Fibroblast of villous mesenchyme (primary cell): ENCODE results near the gene RNF125. TPM values are rescaled to one million over a fixed set of nuclear protein-coding genes. Genes with fewer than 3 reads are reported as not detected.
"Not testable (repeated sequence)": the region's sequence is repeated elsewhere in the genome, so short reads cannot be mapped to it uniquely, and the experiment has no call there.

ENCODE experiments used
- DNase-seq: peaks from one replicate; pipeline ENCODE4 v3.0.0-alpha.2; 2010; ENCODE audit warnings: low read depth
- H3K4me3 ChIP-seq: 2 replicates; pipeline ENCODE4 v1.5.1; 2011; ENCODE audit warnings: low read depth, mild to moderate bottlenecking, low read length
- CTCF ChIP-seq: IDR thresholded peaks from 2 replicates; pipeline ENCODE4 v1.5.1; 2012; ENCODE audit warnings: low read depth, mild to moderate bottlenecking, low read length; ENCODE audit not compliant: insufficient read depth
- total RNA-seq: library from RNA; depleted of rRNA; stranded (reverse); fragments of >200 nt; gene quantifications from 2 replicates; pipeline ENCODE4 v1.2.3, GENCODE V29; 2012

Gene RNF125
- total RNA-seq, 1 donor = under 0.01 TPM

GRCh38 chr18:31979714-31980113 lies 38.9 kb upstream of the RNF125 start:
- TF ChIP-seq CTCF = no peak
- H3K4me3 ChIP-seq = no peak overlapping the region
- no peak for DNase-seq

GRCh38 chr18:31980863-31981262 lies 37.8 kb upstream of the RNF125 start:
- TF ChIP-seq CTCF = no peak
- no peak for DNase-seq
- no peak overlapping the region for H3K4me3 ChIP-seq

DNA sequence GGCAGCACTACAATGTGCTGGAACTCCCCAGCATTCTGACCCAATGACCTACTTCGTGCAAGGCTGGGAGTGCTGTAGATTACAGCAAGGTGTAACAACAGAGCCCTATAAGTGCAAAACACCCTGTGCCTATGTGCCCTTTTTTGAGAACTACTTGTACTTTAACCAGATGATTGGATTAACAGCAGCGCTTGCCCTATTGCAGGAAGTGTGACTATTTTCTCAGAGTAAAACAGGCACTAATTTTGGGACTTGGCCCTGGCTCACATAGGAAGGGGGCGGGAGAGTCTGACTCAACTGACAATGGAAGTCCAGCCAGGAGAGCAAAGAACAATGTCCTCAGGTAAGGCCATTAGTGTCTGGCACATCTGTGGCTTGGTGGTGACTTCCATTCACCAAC lies 35.6 kb upstream of the RNF125 start:
- no peak for TF ChIP-seq CTCF
- no peak overlapping the region for H3K4me3 ChIP-seq
- no peak for DNase-seq

DNA sequence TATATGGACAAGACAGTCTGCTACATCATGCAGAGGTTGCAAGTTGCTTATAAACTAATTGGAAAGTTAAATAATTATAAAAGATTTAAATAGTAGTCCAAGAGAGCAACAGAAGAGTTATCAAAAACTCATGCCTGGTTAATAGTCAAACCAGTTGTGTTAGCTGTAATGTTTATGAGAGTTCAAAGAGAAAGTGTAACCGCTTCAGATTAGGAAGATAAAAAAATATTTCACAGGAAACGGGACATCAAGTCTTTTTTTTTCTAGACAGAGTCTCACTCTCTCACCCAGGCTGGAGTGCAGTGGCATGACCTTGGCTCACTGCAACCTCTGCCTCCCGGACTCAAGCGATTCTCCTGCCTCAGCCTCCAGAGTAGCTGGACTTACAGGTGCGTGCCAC lies 34.6 kb upstream of the RNF125 start:
- no peak for DNase-seq
- no peak for TF ChIP-seq CTCF
- H3K4me3 ChIP-seq = no peak overlapping the region

GRCh38 chr18:31990823-31991222 lies 27.8 kb upstream of the RNF125 start:
- no peak for TF ChIP-seq CTCF
- DNase-seq = no peak
- no peak overlapping the region for H3K4me3 ChIP-seq

- no peak overlapping the region for H3K4me3 ChIP-seq
- no peak for DNase-seq
- no peak for TF ChIP-seq CTCF
These were observed 22.6 kb upstream of the RNF125 start for GRCh38 chr18:31996007-31996406.

GRCh38 chr18:31998880-31999412 lies 19.7 kb upstream of the RNF125 start:
- no peak for DNase-seq
- no peak for TF ChIP-seq CTCF
- no peak overlapping the region for H3K4me3 ChIP-seq

GRCh38 chr18:32001141-32001540 lies 17.5 kb upstream of the RNF125 start:
- DNase-seq, H3K4me3 ChIP-seq: not testable (repeated sequence)

- DNase-seq, H3K4me3 ChIP-seq: not testable (repeated sequence)
These were observed 14.8 kb upstream of the RNF125 start for GRCh38 chr18:32003822-32004221.
